A673 (cell line): ENCODE measurements around the gene PMM2. TPM values are rescaled to one million over a fixed set of nuclear protein-coding genes. Genes with fewer than 3 reads are reported as not detected.

Experiments used
- BruUV-seq: library from RNA; stranded (reverse); fragments of 400-500 nt; replicated peaks from 2 replicates; lab custom pipeline; 2021; lab: Mats Ljungman, UMichigan
- CTCF ChIA-PET: fragments of 300-600 bp; sonication (Branson Sonifier 250); formaldehyde crosslinking; loops from one replicate; lab custom pipeline; 2022; ENCODE audit warnings: antibody characterized with exemption; lab: Charles Lee
- POLR2A ChIA-PET: fragments of 300-600 bp; sonication (Branson Sonifier 250); formaldehyde crosslinking; loops from one replicate; lab custom pipeline; 2022; ENCODE audit warnings: antibody characterized with exemption; ENCODE audit not compliant: low non-redundant PET; lab: Charles Lee
- DNase-seq: peaks from one replicate; pipeline ENCODE4 v3.0.0-alpha.2; 2015; ENCODE audit warnings: low spot score
- H3K27ac ChIP-seq: fragments of 200-600 bp; sonication (generic); 2 replicates; pipeline ENCODE4 v1.5.1; 2016; ENCODE audit warnings: mixed run types, low read depth, mild to moderate bottlenecking, mixed read lengths, antibody characterized with exemption, low read length; ENCODE audit not compliant: poor library complexity, severe bottlenecking
- H3K27me3 ChIP-seq: fragments of 200-600 bp; sonication (generic); replicated peaks from 2 replicates; pipeline ENCODE4 v1.6.1; 2017; ENCODE audit warnings: mixed run types, low read depth, mild to moderate bottlenecking, mixed read lengths, antibody characterized with exemption, low read length; ENCODE audit not compliant: insufficient read depth, poor library complexity
- H3K36me3 ChIP-seq: fragments of 200-600 bp; sonication (generic); 2 replicates; pipeline ENCODE4 v1.6.1; 2016; ENCODE audit warnings: mixed run types, mild to moderate bottlenecking, mixed read lengths, antibody characterized with exemption, low read length; ENCODE audit not compliant: insufficient read depth, poor library complexity, severe bottlenecking
- H3K4me1 ChIP-seq: fragments of 200-600 bp; sonication (generic); 2 replicates; pipeline ENCODE4 v1.6.1; 2017; ENCODE audit warnings: mixed run types, mild to moderate bottlenecking, mixed read lengths, antibody characterized with exemption, low read length; ENCODE audit not compliant: insufficient read depth, poor library complexity, severe bottlenecking
- H3K4me3 ChIP-seq: fragments of 200-600 bp; sonication (generic); 2 replicates; pipeline ENCODE4 v1.5.1; 2016; ENCODE audit warnings: low read depth, mixed run types, mild to moderate bottlenecking, mixed read lengths, low read length; ENCODE audit not compliant: poor library complexity, severe bottlenecking
- H3K9me3 ChIP-seq: fragments of 200-600 bp; sonication (generic); 2 replicates; pipeline ENCODE4 v1.6.1; 2016; ENCODE audit warnings: mixed run types, low read depth, mild to moderate bottlenecking, mixed read lengths, antibody characterized with exemption, low read length; ENCODE audit not compliant: poor library complexity, severe bottlenecking
- CTCF ChIP-seq: fragments of 300-800, 200-600 bp; sonication (generic); conservative IDR thresholded peaks from 2 replicates; pipeline ENCODE4 v1.5.1; 2017; ENCODE audit warnings: low read depth, mild to moderate bottlenecking, antibody characterized with exemption, low read length, moderate library complexity, mixed read lengths
- EZH2 ChIP-seq: fragments of 200-600 bp; sonication (generic); IDR thresholded peaks from 2 replicates; pipeline ENCODE4 v1.6.1; 2017; ENCODE audit warnings: borderline replicate concordance, low read depth, mild to moderate bottlenecking, mixed read lengths, antibody characterized with exemption, low read length; ENCODE audit not compliant: poor library complexity, severe bottlenecking
- intact Hi-C: fragments of 100-400 bp; cut with micrococcal nuclease; formaldehyde crosslinking; loops from one replicate; pipeline ENCODE4 v1.10.0; 2022; ENCODE audit not compliant: unreplicated experiment
- total RNA-seq: library from RNA; stranded (reverse); gene quantifications from 2 replicates; pipeline ENCODE4 v1.2.3, GENCODE V29; 2021

The PMM2 gene
- total RNA-seq, 1 experiment from 2014 or later, result 54.8 TPM

DNA sequence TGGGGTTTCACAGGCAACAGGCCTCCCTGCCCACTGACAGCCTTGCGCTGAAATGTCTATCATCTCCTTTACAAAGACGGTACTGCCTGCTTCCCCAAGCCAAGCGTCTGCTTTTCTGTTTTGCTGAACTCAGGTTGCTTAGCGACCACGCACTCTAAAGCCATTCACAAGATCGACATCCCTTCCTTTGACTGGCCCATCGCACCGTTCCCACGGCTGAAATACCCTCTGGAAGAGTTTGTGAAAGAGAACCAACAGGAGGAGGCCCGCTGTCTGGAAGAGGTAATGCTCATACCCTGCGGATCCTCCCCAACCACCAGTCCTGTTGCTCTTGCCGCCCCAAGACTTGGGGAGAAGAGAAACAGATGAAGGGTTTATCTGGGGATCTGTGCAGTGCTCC lies 28.9 kb upstream of the PMM2 start:
- Histone ChIP-seq H3K27ac (no peak overlapping the region), H3K36me3 (no peaks in the 10 kb centered on the region), H3K27me3 (no peaks in the 10 kb centered on the region), H3K4me3 (no peak overlapping the region), H3K9me3 (no peaks in the 10 kb centered on the region), H3K4me1 (no peaks in the 10 kb centered on the region)
- DNase-seq, result no peak
- intact Hi-C loops, result no loop called here
- POLR2A ChIA-PET, result no interaction called here
- BruUV-seq, result no TSS peak
- CTCF ChIA-PET, result no interaction called here
- TF ChIP-seq CTCF (no peak), EZH2 (no peak)

- Histone ChIP-seq H3K4me3 (no peak overlapping the region), H3K4me1 (no peaks in the 10 kb centered on the region), H3K27ac (no peak overlapping the region), H3K27me3 (no peaks in the 10 kb centered on the region), H3K36me3 (no peaks in the 10 kb centered on the region), H3K9me3 (no peaks in the 10 kb centered on the region)
- no peak for TF ChIP-seq CTCF
- no peak for TF ChIP-seq EZH2
- CTCF ChIA-PET, result no interaction called here
- BruUV-seq, result no TSS peak
- no peak for DNase-seq
- POLR2A ChIA-PET, result no interaction called here
- intact Hi-C loops, result no loop called here
Observed at GRCh38 chr16:8773537-8773936, 24.1 kb upstream of the PMM2 start.

GRCh38 chr16:8774208-8774607 lies 23.4 kb upstream of the PMM2 start:
- Histone ChIP-seq H3K27me3 (no peaks in the 10 kb centered on the region), H3K4me1 (no peaks in the 10 kb centered on the region), H3K9me3 (no peaks in the 10 kb centered on the region), H3K27ac (no peak overlapping the region), H3K4me3 (no peak overlapping the region), H3K36me3 (no peaks in the 10 kb centered on the region)
- intact Hi-C loops, result no loop called here
- BruUV-seq, result no TSS peak
- TF ChIP-seq CTCF (no peak), EZH2 (no peak)
- POLR2A ChIA-PET, result no interaction called here
- CTCF ChIA-PET, result no interaction called here
- DNase-seq, result no peak

DNA sequence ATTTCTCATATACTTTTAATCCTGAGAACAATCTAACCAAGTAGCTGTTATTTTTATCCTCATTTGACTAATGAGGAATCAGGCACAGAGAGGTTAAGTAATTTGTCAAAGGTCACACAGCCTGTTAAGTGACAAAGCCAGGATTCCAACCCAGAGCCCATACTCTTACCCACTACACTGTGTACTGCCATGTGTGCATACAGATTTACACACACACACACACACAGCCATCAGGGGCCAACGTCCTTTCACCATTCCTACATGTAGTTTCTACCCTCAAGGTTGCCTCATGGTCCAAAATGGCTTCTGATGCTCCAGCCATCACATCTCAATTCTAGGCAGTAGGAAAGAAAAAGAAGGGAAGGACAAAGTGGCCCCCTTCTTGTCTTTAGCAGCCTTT lies 22.3 kb upstream of the PMM2 start:
- intact Hi-C loops, result no loop called here
- H3K9me3 ChIP-seq, result no peaks in the 10 kb centered on the region
- no peaks in the 10 kb centered on the region for H3K36me3 ChIP-seq
- no TSS peak for BruUV-seq
- no peak for DNase-seq
- ChIA-PET POLR2A (no interaction called here), CTCF (no interaction called here)
- H3K4me3 ChIP-seq, result no peak overlapping the region
- H3K27ac ChIP-seq, result no peak overlapping the region
- TF ChIP-seq CTCF, result no peak
- no peak for TF ChIP-seq EZH2
- no peaks in the 10 kb centered on the region for H3K27me3 ChIP-seq
- H3K4me1 ChIP-seq, result no peaks in the 10 kb centered on the region
